Stimulated activated CD4-positive, alpha-beta T cell treated with anti-CD3 and anti-CD28 coated beads, Interleukin-15, amount 100 ng/mL, for 1 hour (primary cell): Measurements from ENCODE around the gene ADA.
"Not testable (repeated sequence)": the region's sequence is repeated elsewhere in the genome, so short reads cannot be mapped to it uniquely, and the experiment has no call there.

ENCODE experiments used
- DNase-seq, 2 donors: peaks; one replicate each; pipeline ENCODE4 v3.0.0-alpha.2; 2020; ENCODE audit warnings: low read depth in 1 of 2, low spot score in 1 of 2

The ADA gene

GRCh38 chr20:44651684-44652423 lies at the start of gene ADA:
Gene ADA (minus strand): TSS chr20:44651699. CDS start chr20:44651607, 92 bp downstream.
- peak in 1 of 2 donors; percentile 29 for DNase-seq

DNA sequence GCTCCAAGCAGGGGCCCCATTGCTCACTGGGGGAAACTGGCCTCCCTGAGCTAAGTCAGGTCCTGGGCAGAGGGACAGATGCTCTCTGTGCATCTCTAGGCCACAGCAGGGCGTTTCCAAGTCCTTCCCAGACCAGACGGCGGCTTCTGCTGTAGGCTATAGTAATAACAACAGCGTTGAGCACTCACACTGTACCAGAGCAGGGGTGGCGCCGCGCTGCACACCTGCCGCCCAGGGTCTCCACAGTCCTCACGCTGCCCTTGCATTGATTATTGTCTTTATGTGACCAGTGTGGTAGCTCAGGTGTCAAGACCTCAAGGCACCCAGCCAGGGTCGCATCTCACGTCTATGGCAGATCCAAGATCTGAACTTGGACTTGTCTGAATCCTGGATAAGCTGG lies 48.8 kb upstream of the ADA start:
- no peak for DNase-seq

DNA sequence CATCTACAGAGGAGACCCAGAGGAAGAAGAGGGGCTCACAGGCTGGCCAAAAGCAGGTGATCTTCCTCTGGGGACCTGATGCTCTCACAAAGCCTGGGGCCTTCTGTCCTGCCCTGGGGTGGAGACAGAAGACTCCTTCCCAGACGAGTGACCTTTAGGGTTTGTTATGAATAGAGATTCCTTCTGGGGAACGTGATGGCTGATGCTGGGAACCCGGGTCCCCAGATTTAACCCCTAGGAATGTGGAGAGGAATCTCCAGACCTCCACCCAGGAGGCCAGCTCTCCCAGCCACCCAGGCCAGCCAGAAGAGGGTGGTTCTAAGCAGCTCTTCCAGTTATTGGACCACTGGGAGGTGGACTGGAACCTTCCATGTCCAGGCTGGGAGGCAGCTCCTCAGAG lies 46.9 kb upstream of the ADA start:
- DNase-seq = no peak

- DNase-seq = not testable (repeated sequence)
Observed at GRCh38 chr20:44697041-44697440, 45.5 kb upstream of the ADA start.

DNA sequence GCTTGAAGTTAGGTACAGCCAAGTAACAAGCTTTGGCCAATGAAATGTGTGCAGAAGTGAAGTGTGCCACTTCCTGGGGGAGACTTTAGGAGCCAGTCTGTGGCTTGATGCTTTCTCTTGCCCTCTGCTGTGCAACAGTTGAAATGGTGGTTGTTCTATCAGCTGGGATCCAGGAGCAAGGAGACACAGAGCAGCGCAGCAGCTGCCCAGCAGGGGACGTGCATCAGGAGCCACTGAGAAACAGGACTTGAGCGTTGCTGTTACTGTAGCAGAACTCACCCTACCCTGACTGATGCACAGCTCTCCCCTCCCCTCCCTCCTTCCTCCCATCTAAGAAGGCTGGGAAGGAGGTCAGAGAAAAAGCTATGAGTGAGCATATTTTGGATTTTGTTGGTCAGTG lies 44.8 kb upstream of the ADA start:
- no peak for DNase-seq

- DNase-seq = no peak
Observed at GRCh38 chr20:44695674-44696300, 44.3 kb upstream of the ADA start.

DNA sequence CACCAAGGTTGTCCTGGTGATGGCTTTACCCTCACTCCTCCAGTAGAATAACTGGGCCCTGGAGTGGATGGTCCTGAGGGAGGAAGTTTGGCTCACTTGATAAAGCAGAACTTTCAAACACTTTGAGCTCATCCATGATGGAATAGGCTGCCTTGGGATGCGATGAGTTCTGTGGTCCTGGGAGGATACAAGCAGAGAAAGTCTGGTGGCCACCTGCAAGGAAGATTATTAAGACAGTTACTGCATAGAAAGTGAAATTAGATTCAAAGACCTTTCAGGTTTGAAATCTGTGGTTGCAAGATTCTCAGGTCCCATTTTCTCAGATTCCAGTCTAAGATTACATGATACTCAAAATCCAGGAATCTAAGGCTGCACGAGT lies 43.8 kb upstream of the ADA start:
- DNase-seq = no peak

DNA sequence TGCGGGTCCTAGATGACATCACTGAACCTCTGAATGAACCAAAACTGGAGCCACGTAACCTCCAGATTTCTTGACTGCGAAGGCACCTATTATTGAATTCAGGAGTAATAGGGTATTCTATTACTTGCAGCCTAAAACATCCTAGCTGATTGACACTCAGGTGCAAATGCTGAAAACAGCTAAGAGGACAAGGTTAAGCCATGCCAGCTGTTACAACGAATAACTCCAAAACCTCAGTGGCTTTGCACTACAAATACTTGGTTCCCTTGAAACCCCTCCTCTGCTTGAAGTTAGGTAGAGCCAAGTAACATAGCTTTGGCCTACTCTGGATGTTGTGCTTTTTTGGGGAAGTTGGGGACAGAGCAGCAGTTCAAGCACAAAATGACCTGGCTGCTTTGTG lies 42.7 kb upstream of the ADA start:
- no peak for DNase-seq

DNA sequence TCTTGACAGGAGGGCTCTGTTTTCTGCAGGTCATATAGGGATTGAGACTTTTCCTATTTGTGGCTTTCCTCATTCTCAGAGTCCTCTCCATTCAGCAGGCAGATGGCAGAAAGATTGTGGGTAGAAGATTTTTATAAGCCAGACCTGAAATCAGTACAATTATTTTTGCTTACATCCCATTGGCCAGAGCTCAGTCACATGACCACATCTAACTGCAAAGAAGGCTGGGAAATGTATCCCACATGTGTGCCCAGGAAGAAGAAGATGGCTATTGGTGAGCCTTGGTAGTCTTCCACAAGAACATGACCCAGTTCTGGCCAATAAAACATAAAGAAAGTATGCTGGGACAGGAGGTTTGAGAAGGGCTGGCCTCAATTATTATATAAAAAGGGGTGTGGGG lies 42.1 kb upstream of the ADA start:
- DNase-seq = no peak

- DNase-seq = no peak
Observed at GRCh38 chr20:44692932-44693480, 41.5 kb upstream of the ADA start.

- no peak for DNase-seq
Observed at GRCh38 chr20:44691424-44692423, 40.2 kb upstream of the ADA start.

DNA sequence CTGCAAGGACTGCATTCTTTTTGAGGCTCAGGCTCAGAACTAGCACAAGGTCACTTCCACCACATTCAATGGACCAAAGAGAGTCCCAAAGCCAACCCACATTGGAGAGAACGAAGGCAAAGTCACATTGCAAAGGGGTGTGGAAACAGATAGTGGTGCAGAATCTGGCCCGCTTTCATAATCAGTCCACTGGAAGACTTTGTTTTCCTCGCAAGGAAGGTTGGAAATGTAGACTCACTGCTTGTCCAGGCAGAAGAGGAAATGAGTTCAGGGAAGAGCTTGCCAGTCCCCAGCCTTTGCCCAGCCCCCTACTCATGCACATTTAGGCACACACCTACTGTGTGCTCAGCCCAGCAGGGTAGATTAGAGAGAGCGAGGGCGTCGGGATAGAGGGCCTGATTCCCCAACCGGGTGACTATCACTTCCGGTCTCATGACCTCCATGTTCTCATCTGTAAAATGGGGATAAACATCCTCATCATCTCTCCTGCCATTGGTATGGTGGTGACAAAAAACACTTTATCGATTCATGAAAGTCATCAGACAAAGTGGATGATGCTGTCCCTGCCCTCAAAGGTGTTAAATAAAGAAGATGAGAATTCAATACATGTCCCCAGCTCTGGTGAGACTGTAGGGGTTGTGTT lies 39.4 kb upstream of the ADA start:
- no peak for DNase-seq

GRCh38 chr20:44689809-44690208 lies 38.3 kb upstream of the ADA start:
- no peak for DNase-seq

GRCh38 chr20:44688053-44688625 lies 36.6 kb upstream of the ADA start:
- no peak for DNase-seq

- no peak for DNase-seq
Observed at GRCh38 chr20:44686934-44687333, 35.4 kb upstream of the ADA start.

DNA sequence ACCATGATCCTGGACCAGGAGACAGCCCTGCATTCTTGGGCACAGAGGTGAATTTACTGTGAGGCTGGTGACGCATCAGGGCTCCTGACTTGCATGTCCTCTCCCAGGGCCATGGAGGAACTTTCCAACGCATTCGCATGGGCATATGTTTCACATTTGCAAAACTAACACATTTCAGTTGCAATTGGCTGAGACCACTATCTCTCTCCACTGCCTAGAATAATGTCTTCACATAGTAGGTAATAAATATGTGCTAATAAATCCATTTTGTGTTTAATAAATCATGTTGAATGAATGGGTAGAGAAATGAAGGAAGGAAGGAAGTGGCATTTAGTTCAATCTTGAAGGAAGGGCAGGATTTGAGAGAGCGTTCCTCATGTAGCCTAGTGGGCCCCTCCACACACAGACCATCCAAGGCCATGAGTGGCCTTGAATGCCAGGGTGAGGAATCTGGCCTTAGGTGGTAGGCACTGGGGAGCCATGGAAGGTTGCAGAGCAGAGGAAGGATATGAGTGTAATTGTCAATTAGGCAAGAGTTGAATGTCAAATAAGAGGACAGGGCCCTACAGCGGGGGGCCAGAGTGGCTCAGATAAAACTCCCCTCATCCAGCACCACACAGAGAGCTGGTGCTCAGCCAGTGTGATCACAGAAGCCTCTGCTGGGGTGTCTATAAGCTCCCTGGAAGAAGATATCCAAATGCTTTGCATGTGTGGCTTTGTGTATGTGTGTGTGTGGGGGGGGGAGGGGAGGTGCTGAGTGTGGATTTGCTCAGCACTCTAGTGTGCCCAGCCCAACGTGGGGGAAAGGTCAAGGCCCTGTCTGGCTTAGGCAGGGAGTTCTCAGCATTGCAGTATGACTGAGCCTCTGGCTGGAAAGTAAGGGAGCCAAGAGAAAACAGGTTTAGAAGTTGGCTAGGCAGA lies 32.8 kb upstream of the ADA start:
- DNase-seq = no peak

DNA sequence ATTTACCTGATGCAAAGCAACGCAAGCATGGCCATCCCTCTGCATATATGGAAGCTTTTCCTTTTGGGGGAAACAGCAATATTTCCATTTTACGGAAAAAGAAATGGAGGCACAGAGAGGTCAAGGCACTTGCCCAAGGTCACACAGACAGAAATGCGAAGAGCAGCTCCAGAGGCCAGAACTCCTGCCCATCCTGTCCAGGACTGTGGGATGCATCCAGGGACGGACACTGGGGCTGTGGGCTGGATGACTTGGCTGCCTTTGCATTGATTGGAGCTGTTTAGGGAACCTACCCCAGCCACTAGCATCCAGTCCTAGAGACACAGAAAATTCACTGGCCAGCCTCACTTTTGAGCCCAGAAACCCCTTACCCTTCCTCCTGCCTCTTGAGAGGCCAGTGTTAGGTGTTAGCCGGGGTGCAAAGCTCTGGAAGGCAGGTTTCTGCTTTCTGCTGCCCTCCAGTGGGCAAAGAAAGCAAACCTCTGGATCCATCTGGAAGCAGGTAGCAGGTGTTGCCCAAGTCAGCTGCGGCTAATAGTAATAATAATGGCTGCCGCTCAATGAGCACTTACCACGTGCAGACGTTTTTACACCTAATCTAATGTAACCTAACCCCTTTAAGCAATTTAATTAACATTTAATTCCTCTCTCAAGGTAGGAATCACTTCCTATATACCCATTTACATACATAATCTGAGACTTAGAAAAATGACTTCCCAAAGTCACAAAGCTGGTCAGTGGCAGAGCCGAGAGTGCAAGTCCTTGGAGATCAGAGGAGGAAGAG lies 32.0 kb upstream of the ADA start:
- peak in 1 of 2 donors; percentile 34 for DNase-seq

GRCh38 chr20:44681796-44682566 lies 30.5 kb upstream of the ADA start:
- DNase-seq = no peak
